ENCODE measurements around the gene CCSER1. TPM values are rescaled to one million over a fixed set of nuclear protein-coding genes. Genes with fewer than 3 reads are reported as not detected.

Gene CCSER1
- polyA plus RNA-seq, 3 donors, result 0.09 to 0.75 (median 0.13) TPM

DNA sequence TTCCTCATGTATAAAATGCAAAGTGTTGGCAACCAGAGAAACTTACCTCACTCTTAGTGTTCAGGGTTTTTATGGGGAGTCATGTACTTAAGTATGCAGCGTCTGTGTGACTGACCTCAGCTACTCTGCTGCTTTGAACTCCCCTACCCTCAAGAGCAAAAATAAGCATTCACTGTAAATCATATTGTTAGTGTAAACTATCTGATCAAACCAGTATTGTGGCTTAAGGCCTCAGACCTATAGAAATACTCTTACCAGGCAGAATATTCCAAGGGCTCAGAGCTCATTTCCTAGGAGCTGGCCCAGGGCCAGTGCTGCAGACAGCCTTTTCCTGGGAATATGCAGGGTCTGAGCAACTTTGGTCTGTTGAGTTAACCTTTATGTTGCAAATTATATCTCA is 453.1 kb downstream of the CCSER1 start:
- DNase-seq, result no peak
- Histone ChIP-seq H3K4me3 (replicated peaks in 1 of 3; ENCODE audit: low read depth in 2 of 3, low read length in 3 of 3) (no peak overlapping the region), H3K4me1 (ENCODE audit: control insufficient read depth in 1 of 2, insufficient read depth in 2 of 2, low read length in 2 of 2) (no peaks in the 10 kb centered on the region), H4K20me1 (ENCODE audit: insufficient read depth, low read length) (no peaks in the 10 kb centered on the region), H3K4me2 (replicated peaks; ENCODE audit: extremely low read depth, low read length, poor library complexity, severe bottlenecking) (no peak overlapping the region), H3K36me3 (replicated peaks in 1 of 2; ENCODE audit: control insufficient read depth in 1 of 2, insufficient read depth in 2 of 2, low read length in 2 of 2) (no peaks in the 10 kb centered on the region), H3K79me2 (ENCODE audit: insufficient read depth, low read length) (no peaks in the 10 kb centered on the region), H3K27me3 (ENCODE audit: control insufficient read depth in 2 of 2, insufficient read depth in 2 of 2, low read length in 2 of 2) (no peaks in the 10 kb centered on the region), H3K9ac (ENCODE audit: insufficient read depth, low read length, poor library complexity, severe bottlenecking) (no peak overlapping the region), H2AFZ (ENCODE audit: insufficient read depth, low read depth, low read length, poor library complexity, severe bottlenecking) (no peak overlapping the region), H3K9me3 (replicated peaks in 1 of 2; ENCODE audit: control insufficient read depth in 1 of 2, insufficient read depth in 1 of 2, low read length in 2 of 2) (no peaks in the 10 kb centered on the region), H3K27ac (ENCODE audit: low read depth in 1 of 2, low read length in 2 of 2) (no peak overlapping the region)
- Mint-ChIP-seq H3K4me1 (no peaks in the 10 kb centered on the region), H3K36me3 (no peaks in the 10 kb centered on the region), H3K27me3 (ENCODE audit: low read depth in 3 of 3) (no peaks in the 10 kb centered on the region), H3K27ac (no peak overlapping the region), H3K9me3 (peaks cover 0 to 2% (median 0%) of the 10 kb centered on the region in 7 donors), H3K4me3 (no peak overlapping the region)
- no CpG with 5 or more reads among the region's 1 CpG for WGBS (ENCODE audit: insufficient coverage)
- intact Hi-C loops (cut with micrococcal nuclease), result no loop called here
- TF ChIP-seq, protein P1, sequence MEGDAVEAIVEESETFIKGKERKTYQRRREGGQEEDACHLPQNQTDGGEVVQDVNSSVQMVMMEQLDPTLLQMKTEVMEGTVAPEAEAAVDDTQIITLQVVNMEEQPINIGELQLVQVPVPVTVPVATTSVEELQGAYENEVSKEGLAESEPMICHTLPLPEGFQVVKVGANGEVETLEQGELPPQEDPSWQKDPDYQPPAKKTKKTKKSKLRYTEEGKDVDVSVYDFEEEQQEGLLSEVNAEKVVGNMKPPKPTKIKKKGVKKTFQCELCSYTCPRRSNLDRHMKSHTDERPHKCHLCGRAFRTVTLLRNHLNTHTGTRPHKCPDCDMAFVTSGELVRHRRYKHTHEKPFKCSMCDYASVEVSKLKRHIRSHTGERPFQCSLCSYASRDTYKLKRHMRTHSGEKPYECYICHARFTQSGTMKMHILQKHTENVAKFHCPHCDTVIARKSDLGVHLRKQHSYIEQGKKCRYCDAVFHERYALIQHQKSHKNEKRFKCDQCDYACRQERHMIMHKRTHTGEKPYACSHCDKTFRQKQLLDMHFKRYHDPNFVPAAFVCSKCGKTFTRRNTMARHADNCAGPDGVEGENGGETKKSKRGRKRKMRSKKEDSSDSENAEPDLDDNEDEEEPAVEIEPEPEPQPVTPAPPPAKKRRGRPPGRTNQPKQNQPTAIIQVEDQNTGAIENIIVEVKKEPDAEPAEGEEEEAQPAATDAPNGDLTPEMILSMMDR (IDR thresholded peaks at IDR 0.05), result no peak

DNA sequence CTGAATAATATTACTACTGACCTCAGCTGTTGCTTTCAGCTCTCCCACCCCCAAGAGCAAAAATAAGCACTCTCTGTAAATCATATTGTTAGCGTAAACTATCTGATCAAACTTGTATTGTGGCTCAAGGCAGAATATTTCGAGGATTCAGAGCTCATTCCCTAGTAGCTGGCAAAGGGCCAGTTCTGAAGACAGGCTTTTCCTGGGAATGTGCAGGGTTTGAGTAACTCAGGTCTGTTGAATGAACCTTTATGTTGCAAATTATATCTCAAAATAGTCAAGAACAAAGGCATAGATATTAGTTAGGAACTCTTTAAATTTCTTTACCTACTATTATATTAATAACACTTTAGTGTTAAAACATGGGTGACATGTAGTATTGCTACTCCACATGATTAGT is 454.9 kb downstream of the CCSER1 start:
- Mint-ChIP-seq H3K27me3 (ENCODE audit: low read depth in 3 of 3) (no peaks in the 10 kb centered on the region), H3K4me3 (no peak overlapping the region), H3K9me3 (no peaks in the 10 kb centered on the region), H3K36me3 (no peaks in the 10 kb centered on the region), H3K4me1 (no peaks in the 10 kb centered on the region), H3K27ac (no peak overlapping the region)
- Histone ChIP-seq H3K9ac (ENCODE audit: insufficient read depth, low read length, poor library complexity, severe bottlenecking) (no peak overlapping the region), H3K79me2 (ENCODE audit: insufficient read depth, low read length) (no peaks in the 10 kb centered on the region), H3K4me2 (replicated peaks; ENCODE audit: extremely low read depth, low read length, poor library complexity, severe bottlenecking) (no peak overlapping the region), H3K27ac (ENCODE audit: low read depth in 1 of 2, low read length in 2 of 2) (no peak overlapping the region), H3K4me1 (ENCODE audit: control insufficient read depth in 1 of 2, insufficient read depth in 2 of 2, low read length in 2 of 2) (no peaks in the 10 kb centered on the region), H3K9me3 (replicated peaks in 1 of 2; ENCODE audit: control insufficient read depth in 1 of 2, insufficient read depth in 1 of 2, low read length in 2 of 2) (no peaks in the 10 kb centered on the region), H3K36me3 (replicated peaks in 1 of 2; ENCODE audit: control insufficient read depth in 1 of 2, insufficient read depth in 2 of 2, low read length in 2 of 2) (no peaks in the 10 kb centered on the region), H3K4me3 (replicated peaks in 1 of 3; ENCODE audit: low read depth in 2 of 3, low read length in 3 of 3) (no peak overlapping the region), H3K27me3 (ENCODE audit: control insufficient read depth in 2 of 2, insufficient read depth in 2 of 2, low read length in 2 of 2) (no peaks in the 10 kb centered on the region), H2AFZ (ENCODE audit: insufficient read depth, low read depth, low read length, poor library complexity, severe bottlenecking) (no peak overlapping the region), H4K20me1 (ENCODE audit: insufficient read depth, low read length) (no peaks in the 10 kb centered on the region)
- no peak for DNase-seq
- intact Hi-C loops (cut with micrococcal nuclease), result no loop called here
- TF ChIP-seq, protein P1 (IDR thresholded peaks at IDR 0.05), result no peak
- 100% methylated on average over 1 of the region's 2 CpGs for WGBS (ENCODE audit: insufficient coverage)

Data from CD14-positive monocyte (primary cell).